K562 (cell line): ENCODE data around the gene SLAMF8. TPM values are rescaled to one million over a fixed set of nuclear protein-coding genes. Genes with fewer than 3 reads are reported as not detected.

Experiments
- ATAC-seq: fragments of 200-7000 bp; cut with Tn5 transposase; 3 replicates; pipeline ENCODE4 v1.9.1; 2020; ENCODE audit warnings: moderate library complexity
- BruUV-seq: library from RNA; stranded (reverse); fragments of 400-500 nt; replicated peaks from 2 replicates; lab custom pipeline; 2021; lab: Mats Ljungman, UMichigan
- CTCF ChIA-PET: fragments of 300-600 bp; formaldehyde crosslinking; extraction: SDS; loops from one replicate; lab custom pipeline; 2021; ENCODE audit warnings: low intra/inter-chr PET ratio; lab: Yijun Ruan, JAX
- POLR2A ChIA-PET: fragments of 300-600, 350-650 bp; sonication (Branson Sonifier 250); formaldehyde crosslinking; extraction: SDS; loops from one replicate; lab custom pipeline; 2021; ENCODE audit warnings: antibody characterized with exemption, inconsistent platforms; lab: Yijun Ruan, JAX
- DNase-seq, 4 experiments: peaks; one replicate each; pipeline versions ENCODE4 v3.0.0 to v3.0.0-alpha.2; 2011 to 2018; ENCODE audit warnings: low spot score in 3 of 4, mixed read lengths in 3 of 4; ENCODE audit errors: extremely low read depth in 1 of 4
- FAIRE-seq: peaks from 2 replicates; lab custom pipeline; 2011; peaks lifted over from hg19 to GRCh38; lab: Jason Lieb, UNC
- H2AFZ ChIP-seq: 2 replicates; pipeline ENCODE4 v1.6.0; 2011; ENCODE audit warnings: low read depth, low read length, control low read depth, inconsistent platforms
- H3K27ac ChIP-seq: fragments of 200-600 bp; 3 replicates; pipeline ENCODE4 v1.8.0; 2011; ENCODE audit warnings: low read depth, mild to moderate bottlenecking, control low read depth, inconsistent platforms, low read length, moderate library complexity, mixed read lengths; ENCODE audit errors: extremely low read depth
- H3K27me3 ChIP-seq, 2 experiments: fragments of 300-600 bp in 1 of 2; 2 replicates in 1 of 2; 3 replicates in 1 of 2; pipeline versions ENCODE4 v1.6.0 to v1.8.0; 2011; ENCODE audit warnings: inconsistent platforms in 2 of 2, low read length in 2 of 2, mild to moderate bottlenecking in 1 of 2, mixed read lengths in 1 of 2, moderate library complexity in 1 of 2; ENCODE audit not compliant: control insufficient read depth in 2 of 2, insufficient read depth in 2 of 2
- H3K36me3 ChIP-seq: fragments of 300-600 bp; 3 replicates; pipeline ENCODE4 v1.8.0; 2011; ENCODE audit warnings: mild to moderate bottlenecking, low read length, inconsistent platforms; ENCODE audit not compliant: control insufficient read depth, insufficient read depth
- H3K4me1 ChIP-seq, 2 experiments: fragments of 200-600 bp in 1 of 2; replicated peaks in 1 of 2; 2 replicates in 1 of 2; 3 replicates in 1 of 2; pipeline versions ENCODE4 v1.5.1 to v1.8.0; 2011; ENCODE audit warnings: inconsistent platforms in 2 of 2, low read length in 2 of 2, mild to moderate bottlenecking in 1 of 2, mixed read lengths in 1 of 2, moderate library complexity in 1 of 2; ENCODE audit not compliant: control insufficient read depth in 2 of 2, insufficient read depth in 2 of 2
- H3K4me2 ChIP-seq: 2 replicates; pipeline ENCODE4 v1.6.1; 2011; ENCODE audit warnings: low read length, control low read depth, inconsistent platforms, mixed read lengths; ENCODE audit not compliant: insufficient read depth
- H3K4me3 ChIP-seq: fragments of 200-600 bp; sonication (generic), shearing (Covaris generic); 2 replicates; pipeline ENCODE4 v1.5.1; 2016; ENCODE audit warnings: control low read depth, inconsistent platforms
- H3K79me2 ChIP-seq: fragments of 200-600 bp; 3 replicates; pipeline ENCODE4 v1.8.0; 2011; ENCODE audit warnings: low read length, inconsistent platforms; ENCODE audit not compliant: control insufficient read depth, insufficient read depth
- H3K9ac ChIP-seq, 2 experiments: 2 replicates each; pipeline versions ENCODE4 v1.6.0 to v1.6.1; 2011; ENCODE audit warnings: low read depth in 2 of 2, low read length in 2 of 2, control low read depth in 1 of 2, inconsistent platforms in 1 of 2, mild to moderate bottlenecking in 1 of 2, mixed read lengths in 1 of 2; ENCODE audit not compliant: insufficient read depth in 1 of 2
- H3K9me1 ChIP-seq: one replicate; pipeline ENCODE4 v1.6.0; 2011; ENCODE audit warnings: inconsistent platforms, mild to moderate bottlenecking, low read length, moderate library complexity; ENCODE audit not compliant: control insufficient read depth, insufficient read depth
- H3K9me3 ChIP-seq: replicated peaks from 2 replicates; pipeline ENCODE4 v1.5.1; 2011; ENCODE audit warnings: low read depth, low read length, inconsistent platforms; ENCODE audit not compliant: control insufficient read depth, insufficient read depth
- H4K20me1 ChIP-seq: replicated peaks from 2 replicates; pipeline ENCODE4 v1.6.1; 2011; ENCODE audit warnings: low read length, inconsistent platforms, mixed read lengths; ENCODE audit not compliant: control insufficient read depth, insufficient read depth
- C11orf30 ChIP-seq: fragments of 450-650 bp; IDR thresholded peaks from 2 replicates; pipeline ENCODE4 v1.6.1; 2016; ENCODE audit warnings: low read depth, mild to moderate bottlenecking
- MAFG ChIP-seq: fragments of 450-650 bp; conservative IDR thresholded peaks from 2 replicates; pipeline ENCODE4 v1.6.1; 2016; ENCODE audit warnings: missing genetic modification characterization, missing compliant biosample characterization
- MAFK ChIP-seq: IDR thresholded peaks from 2 replicates; pipeline ENCODE4 v1.6.1; 2011; ENCODE audit warnings: low read length, improper control_type of control experiment
- NFE2 ChIP-seq: IDR thresholded peaks from 2 replicates; pipeline ENCODE4 v1.6.1; 2014; ENCODE audit warnings: antibody characterized with exemption, low read depth
- ZKSCAN8 ChIP-seq: fragments of 200-800 bp; sonication (Bioruptor generic); IDR thresholded peaks from 2 replicates; pipeline ENCODE4 v1.6.1; 2016; ENCODE audit warnings: missing genetic modification characterization, missing compliant biosample characterization
- ZNF282 ChIP-seq: sonication (generic); formaldehyde crosslinking; IDR thresholded peaks from 2 replicates; pipeline ENCODE4 v1.8.1; 2023; ENCODE audit warnings: missing genetic modification reagents
- ZNF316 ChIP-seq: fragments of 450-650 bp; IDR thresholded peaks from 2 replicates; pipeline ENCODE4 v1.6.1; 2016
- WGBS: fragments of 100-300 bp; shearing (Covaris generic); methylation state at CpG from one replicate; pipeline ENCODE4 v1.1.6; 2016; ENCODE audit warnings: low coverage, mixed read lengths; ENCODE audit not compliant: insufficient coverage; ENCODE audit errors: missing lambda C conversion rate; 5-methylcytosine and 5-hydroxymethylcytosine counted together
- in situ Hi-C: fragments of 300-500 bp; cut with MboI; formaldehyde crosslinking; loops from 4 replicates; pipeline ENCODE4 v1.15.0; 2018; ENCODE audit warnings: inconsistent platforms, mixed read lengths
- intact Hi-C: fragments of 100-400 bp; cut with micrococcal nuclease; formaldehyde crosslinking; loops from 2 replicates; pipeline ENCODE4 v1.14.2; 2022
- polyA plus RNA-seq, 8 experiments: library from polyadenylated mRNA; depleted of rRNA in 4 of 8; stranded (reverse) in 5 of 8; unstranded in 3 of 8; fragments of >200 nt; fragmentation: Nextera tagmentation in 2 of 8; fragmentation: Illumina TruSeq in 1 of 8; extraction: Ambion mirVana in 2 of 8; extraction: Trizol in 1 of 8; gene quantifications; 2 replicates each; pipeline versions ENCODE4 v1.2.1 to v1.2.3, GENCODE V29; 2011 to 2014; ENCODE audit warnings: inconsistent platforms in 1 of 8, missing spikeins in 1 of 8
- total RNA-seq, 7 experiments: library from RNA; depleted of rRNA in 6 of 7; stranded (reverse); fragments of >200 nt in 6 of 7; fragmentation: Illumina TruSeq in 2 of 7; extraction: Trizol in 2 of 7; gene quantifications; 2 replicates each; pipeline versions ENCODE4 v1.2.1 to v1.2.3, GENCODE V29; 2011 to 2021; ENCODE audit warnings: low replicate concordance in 1 of 7

The SLAMF8 gene
- total and polyA plus RNA-seq, 9 of the 15 experiments (the other 6 are each of a cell fraction or from before 2014, with no cell fraction given) = not detected

DNA sequence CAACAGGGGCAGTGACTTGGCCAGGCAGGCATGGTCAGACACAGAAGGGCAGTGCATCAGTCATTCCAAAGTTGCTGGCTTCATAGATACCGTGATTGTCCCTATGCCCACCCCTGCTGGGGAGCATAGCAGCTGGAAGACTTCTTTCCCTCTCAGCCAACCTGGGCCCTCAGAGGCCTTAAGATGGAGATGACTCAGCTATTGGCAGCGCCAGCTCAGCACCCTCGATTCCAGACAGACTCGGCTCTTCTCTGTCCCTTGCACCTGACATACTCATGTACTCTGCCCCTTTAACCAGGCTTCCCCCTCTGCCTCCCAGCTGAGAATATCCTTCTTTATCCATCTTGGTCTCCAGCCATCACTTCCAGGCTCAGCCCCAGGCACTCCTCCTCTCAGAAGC, 16.8 kb downstream of the SLAMF8 start:
- H3K9me3 ChIP-seq = no peaks in the 10 kb centered on the region
- no peak overlapping the region for H3K4me3 ChIP-seq
- peaks cover 0 to 2% of the 10 kb centered on the region in 2 experiments; a peak in 1 of 5 replicates for H3K4me1 ChIP-seq
- intact Hi-C loops (no loop called here), in situ Hi-C loops (no loop called here)
- no peak overlapping the region for H3K4me2 ChIP-seq
- TF ChIP-seq ZNF282 (CRISPR knock-in tag) (no peak), MAFK (0 out of 2 replicates have a peak, but pooled peaks have one; percentile 9), NFE2 (peak; percentile 25; the same call in 1 of the 2 replicates), ZNF316 (peak; percentile 47; the same call in 1 of the 2 replicates), ZKSCAN8 (CRISPR knock-in tag) (no peak), MAFG (tag) (peak; percentile 64), C11orf30 (peak; percentile 52; the same call in 1 of the 2 replicates)
- no peak for ATAC-seq
- ChIA-PET POLR2A (interaction anchor here (0.7 to 1.2 kb wide), 4 partner anchors 9 to 82 kb away, joined by 3 to 5 read pairs (median 4); partner anchors contain the start of gene TAGLN2), CTCF (no interaction called here)
- no TSS peak for BruUV-seq
- H3K9ac ChIP-seq = no peak overlapping the region
- peaks cover 3% of the 10 kb centered on the region for H3K9me1 ChIP-seq
- no peaks in the 10 kb centered on the region for H3K79me2 ChIP-seq
- no peak for DNase-seq
- H2AFZ ChIP-seq = no peak overlapping the region
- H3K27me3 ChIP-seq = peaks cover 20 to 58% of the 10 kb centered on the region in 2 experiments; a peak in 4 of 5 replicates
- WGBS = 7% methylated on average over 4 of the region's 4 CpGs
- no peaks in the 10 kb centered on the region for H3K36me3 ChIP-seq
- FAIRE-seq = no peak
- no peak overlapping the region for H3K27ac ChIP-seq
- H4K20me1 ChIP-seq = no peaks in the 10 kb centered on the region
